Activated naive CD8-positive, alpha-beta T cell treated with anti-CD3 and anti-CD28 coated beads for 36 hours (primary cell): ENCODE measurements around the gene YLPM1. TPM values are rescaled to one million over a fixed set of nuclear protein-coding genes. Genes with fewer than 3 reads are reported as not detected.

Experiments used
- DNase-seq: peaks from one replicate; pipeline ENCODE4 v3.0.0; 2021
- H3K27ac Mint-ChIP-seq: one replicate; pipeline ENCODE4 v1.8.0; 2022; ENCODE audit warnings: mild to moderate bottlenecking, moderate library complexity, mixed read lengths
- H3K27me3 Mint-ChIP-seq: one replicate; pipeline ENCODE4 v1.8.0; 2022; ENCODE audit warnings: mild to moderate bottlenecking, mixed read lengths
- H3K36me3 Mint-ChIP-seq: one replicate; pipeline ENCODE4 v1.8.0; 2021; ENCODE audit warnings: mild to moderate bottlenecking, mixed read lengths
- H3K4me1 Mint-ChIP-seq: one replicate; pipeline ENCODE4 v1.8.0; 2021; ENCODE audit warnings: mixed read lengths
- H3K4me3 Mint-ChIP-seq: one replicate; pipeline ENCODE4 v1.8.0; 2022; ENCODE audit warnings: mild to moderate bottlenecking, moderate library complexity, mixed read lengths
- H3K9me3 Mint-ChIP-seq: one replicate; pipeline ENCODE4 v1.8.0; 2022; ENCODE audit warnings: mixed read lengths
- total RNA-seq, 2 experiments: library from RNA; stranded (reverse); gene quantifications; one replicate each; pipeline ENCODE4 v1.2.3, GENCODE V29; 2021

YLPM1 gene
- total RNA-seq, 2 experiments from 2014 or later = 48.5 to 51.8 TPM

DNA sequence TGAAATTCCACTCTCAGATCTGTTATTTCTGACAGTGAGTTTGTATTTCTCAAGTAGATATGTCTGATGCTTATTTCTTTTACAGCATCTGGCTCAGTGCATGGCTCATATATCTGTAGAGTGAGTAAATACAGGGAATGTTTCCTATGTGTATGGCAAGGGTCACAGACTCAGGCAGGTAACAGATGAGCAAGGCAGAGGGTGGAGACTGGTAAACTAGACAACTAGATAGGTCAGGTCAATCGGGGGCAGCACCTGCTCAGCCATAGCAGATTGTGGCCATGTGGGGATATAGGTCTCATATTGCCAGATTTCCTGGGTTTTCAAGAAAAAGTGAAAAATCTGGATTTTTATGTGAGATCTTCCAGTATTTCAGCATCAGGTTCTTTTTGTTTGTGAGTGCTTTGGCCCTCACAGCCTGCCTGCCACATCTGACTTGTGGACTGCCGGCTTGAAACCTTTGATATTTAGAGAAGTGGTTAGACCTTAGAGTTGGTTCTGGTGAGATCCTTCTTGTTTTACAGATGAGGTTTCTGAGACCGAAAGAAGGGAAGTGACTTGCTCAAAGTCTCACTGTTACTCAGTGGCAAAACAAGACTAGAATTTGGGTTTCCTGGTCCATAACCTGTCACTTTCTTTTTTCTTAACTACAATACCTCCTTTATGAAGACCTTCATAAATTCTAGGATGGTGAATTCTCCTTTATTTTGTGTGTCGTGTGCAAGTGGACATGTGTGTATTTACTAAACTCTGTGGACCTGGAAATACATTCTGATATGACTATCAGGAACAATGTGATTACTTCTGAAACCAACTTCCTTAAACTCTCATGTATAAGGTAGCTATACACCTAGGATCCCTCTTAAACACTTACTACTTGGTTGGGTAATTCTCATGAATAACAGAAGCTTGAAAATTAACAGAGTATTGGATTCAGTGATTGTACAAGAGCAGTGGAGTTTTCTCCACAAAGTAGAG is 78.4 kb downstream of the YLPM1 start:
- Mint-ChIP-seq H3K4me1 (peaks cover 62% of the 10 kb centered on the region), H3K9me3 (no peaks in the 10 kb centered on the region), H3K27ac (peak overlapping the region; percentile 85), H3K4me3 (peak overlapping the region; percentile 23), H3K36me3 (peaks cover 11% of the 10 kb centered on the region), H3K27me3 (no peaks in the 10 kb centered on the region)
- DNase-seq = peak; percentile 23

DNA sequence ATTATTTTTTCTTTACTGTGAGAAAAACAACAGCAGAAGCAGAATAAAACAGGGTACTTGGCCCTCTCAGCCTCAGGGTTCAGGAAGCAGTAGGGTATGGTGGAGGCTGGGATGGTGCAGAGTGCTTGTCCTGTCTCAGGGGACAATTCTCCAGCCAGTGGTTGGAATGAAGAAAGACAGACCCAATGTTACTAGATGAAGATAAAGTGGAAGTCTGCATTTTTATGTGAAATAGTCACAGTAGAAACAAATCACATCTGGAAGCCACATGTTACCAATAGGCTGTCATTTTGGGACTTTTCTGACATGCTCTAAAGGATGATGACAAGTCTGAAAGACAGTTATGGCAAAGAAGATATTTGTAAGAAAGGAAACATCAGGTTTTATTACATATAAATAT is 80.5 kb downstream of the YLPM1 start:
- Mint-ChIP-seq H3K27ac (no peak overlapping the region), H3K4me1 (peaks cover 47% of the 10 kb centered on the region), H3K4me3 (no peak overlapping the region), H3K9me3 (no peaks in the 10 kb centered on the region), H3K27me3 (no peaks in the 10 kb centered on the region), H3K36me3 (peaks cover 7% of the 10 kb centered on the region)
- DNase-seq = no peak

DNA sequence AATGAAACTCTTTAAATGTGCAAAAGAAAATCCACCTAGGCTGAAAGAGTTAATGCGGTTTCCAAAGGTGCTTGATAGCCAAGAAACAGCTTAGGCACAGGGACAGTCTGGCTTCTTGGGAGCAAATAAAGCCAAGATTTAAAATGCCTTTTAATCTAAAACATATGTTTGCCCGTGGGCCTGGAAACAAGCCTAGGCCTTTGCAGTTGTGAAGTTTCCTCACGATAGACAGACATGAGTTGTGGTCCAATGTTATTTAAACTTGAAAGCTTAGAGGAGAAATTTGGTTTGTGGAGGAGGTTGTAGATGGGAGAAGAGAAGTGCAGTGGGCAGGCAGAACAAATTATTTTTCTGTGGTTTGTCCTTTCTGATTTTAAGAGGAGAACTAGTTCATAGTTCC is 83.1 kb downstream of the YLPM1 start:
- Mint-ChIP-seq H3K4me1 (peaks cover 27% of the 10 kb centered on the region), H3K4me3 (no peak overlapping the region), H3K27me3 (no peaks in the 10 kb centered on the region), H3K36me3 (no peaks in the 10 kb centered on the region), H3K9me3 (no peaks in the 10 kb centered on the region), H3K27ac (no peak overlapping the region)
- no peak for DNase-seq

DNA sequence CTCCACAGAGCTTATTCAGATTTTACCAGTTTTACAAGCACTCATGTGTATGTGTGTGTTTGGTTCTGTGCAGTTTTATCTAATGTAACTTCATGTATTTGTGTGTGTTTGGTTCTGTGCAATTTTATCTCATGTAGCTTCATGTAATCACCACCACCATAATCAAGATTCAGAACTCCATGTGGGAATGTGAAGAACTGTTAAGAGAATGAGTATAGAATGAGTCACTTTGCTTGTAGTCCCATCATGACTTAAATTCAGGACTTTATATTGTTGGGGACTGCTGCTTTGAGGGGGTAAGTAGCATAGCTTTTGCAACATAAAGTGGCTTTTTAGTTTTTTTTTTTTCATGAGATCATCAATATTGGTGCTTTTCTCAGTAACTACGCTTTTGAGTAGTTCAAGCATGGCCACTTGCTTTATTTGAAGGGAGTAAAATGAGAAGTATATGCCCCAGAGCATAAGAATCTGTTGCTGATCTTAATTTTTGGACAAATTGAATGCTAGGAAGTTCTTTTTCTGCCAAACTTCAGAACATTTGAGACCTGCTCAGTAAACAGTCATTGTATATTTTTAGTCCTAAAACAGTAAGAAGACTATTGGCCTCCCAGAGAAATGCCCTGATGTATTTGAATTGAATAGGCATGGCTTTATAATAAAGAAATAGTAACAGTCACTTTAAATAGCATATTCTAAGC is 84.0 kb downstream of the YLPM1 start:
- no peaks in the 10 kb centered on the region for H3K36me3 Mint-ChIP-seq
- H3K4me3 Mint-ChIP-seq = no peak overlapping the region
- H3K27ac Mint-ChIP-seq = no peak overlapping the region
- H3K27me3 Mint-ChIP-seq = no peaks in the 10 kb centered on the region
- peaks cover 19% of the 10 kb centered on the region for H3K4me1 Mint-ChIP-seq
- DNase-seq = no peak
- no peaks in the 10 kb centered on the region for H3K9me3 Mint-ChIP-seq

DNA sequence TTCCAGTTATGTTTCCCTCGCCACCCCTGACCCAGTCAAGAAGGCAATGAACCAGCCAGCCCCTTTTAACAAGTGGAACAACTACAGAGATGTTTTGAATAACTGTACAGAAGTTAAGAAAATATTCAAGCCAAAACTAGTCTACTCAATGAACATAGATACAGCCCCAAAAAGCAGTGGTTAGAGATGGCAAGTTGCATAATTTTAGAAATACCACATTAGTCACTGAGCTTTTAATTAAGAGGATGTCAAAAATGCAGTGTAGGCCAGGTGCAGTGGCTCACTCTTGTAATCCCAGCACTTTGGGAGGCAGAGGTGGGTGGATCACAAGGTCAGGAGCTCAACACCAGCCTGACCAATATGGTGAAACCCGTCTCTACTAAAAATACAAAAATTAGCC is 85.7 kb downstream of the YLPM1 start:
- peaks cover 26% of the 10 kb centered on the region for H3K4me1 Mint-ChIP-seq
- no peak for DNase-seq
- no peak overlapping the region for H3K27ac Mint-ChIP-seq
- no peaks in the 10 kb centered on the region for H3K9me3 Mint-ChIP-seq
- H3K36me3 Mint-ChIP-seq = no peaks in the 10 kb centered on the region
- H3K4me3 Mint-ChIP-seq = no peak overlapping the region
- H3K27me3 Mint-ChIP-seq = no peaks in the 10 kb centered on the region

DNA sequence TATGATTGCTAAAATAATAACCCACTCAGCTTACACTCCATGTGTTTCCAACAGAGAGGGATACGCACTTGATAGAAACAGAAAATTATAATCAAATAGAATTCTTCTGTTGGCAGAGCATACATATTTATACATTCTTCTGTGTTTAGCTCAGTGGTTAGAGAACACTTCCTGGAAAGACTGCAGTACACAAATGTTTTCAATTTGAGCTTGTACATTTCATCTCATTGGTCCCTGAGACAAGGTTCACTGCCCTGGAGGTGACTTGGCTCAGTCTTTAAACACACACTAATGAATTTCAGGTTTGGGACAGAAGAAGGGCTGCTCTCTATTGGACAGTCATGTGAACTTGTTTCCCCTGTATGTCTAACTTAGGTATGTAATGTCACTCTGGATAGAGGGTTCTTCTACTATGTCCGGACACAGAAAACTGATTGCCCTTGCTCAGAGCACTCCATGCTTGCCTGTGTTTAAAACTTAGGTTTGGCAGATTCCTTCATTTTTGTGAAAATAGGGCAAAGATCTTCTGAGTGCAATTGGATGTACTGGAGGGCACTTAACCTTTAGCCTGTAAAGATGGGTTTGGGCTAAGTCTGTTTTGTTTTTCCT is 89.9 kb downstream of the YLPM1 start:
- no peaks in the 10 kb centered on the region for H3K36me3 Mint-ChIP-seq
- H3K27me3 Mint-ChIP-seq = no peaks in the 10 kb centered on the region
- DNase-seq = no peak
- H3K9me3 Mint-ChIP-seq = no peaks in the 10 kb centered on the region
- H3K4me1 Mint-ChIP-seq = peaks cover 23% of the 10 kb centered on the region
- H3K27ac Mint-ChIP-seq = no peak overlapping the region
- H3K4me3 Mint-ChIP-seq = no peak overlapping the region

DNA sequence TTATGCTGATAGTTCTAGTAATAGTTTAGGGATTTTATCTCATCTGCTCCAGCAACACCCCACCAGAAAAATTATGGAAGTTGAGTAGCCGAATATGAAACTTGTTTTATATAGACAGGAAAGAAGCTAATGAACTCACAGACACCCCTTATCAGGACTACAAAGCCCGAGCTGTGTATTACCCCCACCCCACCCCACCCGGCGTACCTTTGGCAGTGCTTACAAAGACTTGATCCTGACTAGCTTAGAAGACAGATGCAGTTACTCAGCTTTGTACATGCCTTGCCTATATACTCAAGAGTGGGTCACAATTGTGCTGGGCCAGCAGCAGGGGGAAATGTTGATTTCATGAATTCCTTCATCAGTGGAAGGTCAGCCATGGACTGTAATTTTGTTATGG is 90.5 kb downstream of the YLPM1 start:
- Mint-ChIP-seq H3K27ac (no peak overlapping the region), H3K4me1 (peaks cover 23% of the 10 kb centered on the region), H3K27me3 (no peaks in the 10 kb centered on the region), H3K9me3 (no peaks in the 10 kb centered on the region), H3K4me3 (no peak overlapping the region), H3K36me3 (no peaks in the 10 kb centered on the region)
- no peak for DNase-seq

DNA sequence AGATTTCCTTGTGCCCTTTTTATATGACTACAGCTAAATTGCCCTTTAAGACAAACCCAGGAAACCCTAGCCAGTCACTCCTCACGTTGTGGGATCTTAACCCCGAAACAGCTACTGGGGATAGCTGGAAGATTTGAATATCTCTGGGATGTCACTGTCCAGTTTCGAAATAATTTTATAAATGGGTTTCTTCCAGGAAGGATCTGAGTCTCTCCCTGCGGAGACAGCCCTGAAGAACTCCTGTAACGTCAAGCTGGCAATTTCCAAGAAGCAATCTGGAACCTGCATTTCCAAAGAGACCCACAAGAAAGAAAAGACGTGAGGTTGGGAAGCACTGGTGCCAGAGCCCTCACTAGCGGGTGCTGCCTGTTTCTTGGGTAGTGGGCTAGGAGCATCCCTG is 91.9 kb downstream of the YLPM1 start:
- peaks cover 23% of the 10 kb centered on the region for H3K4me1 Mint-ChIP-seq
- H3K9me3 Mint-ChIP-seq = no peaks in the 10 kb centered on the region
- DNase-seq = no peak
- H3K4me3 Mint-ChIP-seq = no peak overlapping the region
- H3K36me3 Mint-ChIP-seq = no peaks in the 10 kb centered on the region
- H3K27me3 Mint-ChIP-seq = no peaks in the 10 kb centered on the region
- no peak overlapping the region for H3K27ac Mint-ChIP-seq

DNA sequence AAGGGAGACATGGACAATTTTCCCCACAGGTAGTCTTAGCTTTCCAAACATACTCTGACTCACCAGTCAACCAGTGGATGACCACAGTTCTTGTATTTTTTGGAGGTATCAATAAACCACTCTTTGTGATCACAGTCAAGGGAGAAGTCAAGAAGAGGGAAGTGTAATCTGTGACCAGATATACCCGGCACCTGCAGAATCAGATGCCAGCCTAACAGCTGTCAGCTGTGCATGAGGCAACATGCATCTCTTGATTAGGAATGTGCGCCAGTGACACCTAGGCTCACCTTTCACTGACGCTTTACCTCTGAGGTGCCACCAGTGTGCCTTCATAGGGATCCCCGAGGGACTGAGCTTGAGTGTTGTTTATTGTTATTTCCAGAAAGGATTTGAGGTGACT is 92.8 kb downstream of the YLPM1 start:
- H3K4me3 Mint-ChIP-seq = no peak overlapping the region
- H3K27ac Mint-ChIP-seq = no peak overlapping the region
- peaks cover 23% of the 10 kb centered on the region for H3K4me1 Mint-ChIP-seq
- H3K36me3 Mint-ChIP-seq = no peaks in the 10 kb centered on the region
- no peaks in the 10 kb centered on the region for H3K27me3 Mint-ChIP-seq
- no peaks in the 10 kb centered on the region for H3K9me3 Mint-ChIP-seq
- no peak for DNase-seq

DNA sequence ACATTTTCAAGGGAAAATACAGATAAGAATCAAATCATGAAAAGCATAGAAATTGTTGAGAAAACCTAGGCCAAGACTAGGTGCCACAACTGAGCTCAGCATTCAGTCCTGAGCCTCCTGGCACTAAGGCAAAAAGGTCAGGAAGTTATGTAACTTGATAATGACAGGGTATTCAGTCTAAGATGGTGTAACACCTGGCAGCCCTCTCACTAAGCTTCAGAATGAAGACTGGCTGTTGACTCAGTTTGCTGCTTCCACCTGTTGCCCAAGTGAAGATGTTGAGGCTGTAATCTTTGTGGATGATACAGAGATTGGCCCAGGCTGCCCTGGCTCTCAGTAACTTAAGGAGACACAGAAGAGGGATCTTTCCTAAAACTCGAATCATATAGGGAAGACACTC is 93.2 kb downstream of the YLPM1 start:
- no peaks in the 10 kb centered on the region for H3K27me3 Mint-ChIP-seq
- H3K4me1 Mint-ChIP-seq = peaks cover 23% of the 10 kb centered on the region
- no peak for DNase-seq
- no peak overlapping the region for H3K27ac Mint-ChIP-seq
- no peak overlapping the region for H3K4me3 Mint-ChIP-seq
- H3K9me3 Mint-ChIP-seq = no peaks in the 10 kb centered on the region
- H3K36me3 Mint-ChIP-seq = no peaks in the 10 kb centered on the region

DNA sequence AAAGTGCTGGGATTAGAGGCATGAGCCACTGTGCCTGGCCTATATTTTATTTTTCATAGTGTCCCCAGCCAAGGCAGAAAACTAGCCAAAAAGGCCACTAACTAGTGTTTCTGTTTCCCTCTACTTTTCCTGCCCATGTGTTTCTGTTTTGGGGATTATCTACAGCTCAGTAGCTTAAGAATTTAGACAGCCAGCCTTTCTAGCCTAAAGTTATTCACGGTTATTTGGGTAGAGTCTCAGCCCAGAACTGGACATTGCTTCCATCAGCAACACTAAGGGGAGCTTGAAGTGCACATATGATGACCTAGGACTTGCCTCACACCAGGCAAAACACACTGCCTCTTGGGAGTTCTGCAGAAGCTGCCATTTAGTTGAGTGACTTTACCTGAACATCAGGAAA is 94.9 kb downstream of the YLPM1 start:
- Mint-ChIP-seq H3K27ac (no peak overlapping the region), H3K36me3 (no peaks in the 10 kb centered on the region), H3K9me3 (no peaks in the 10 kb centered on the region), H3K27me3 (no peaks in the 10 kb centered on the region), H3K4me1 (peaks cover 18% of the 10 kb centered on the region), H3K4me3 (no peak overlapping the region)
- no peak for DNase-seq

DNA sequence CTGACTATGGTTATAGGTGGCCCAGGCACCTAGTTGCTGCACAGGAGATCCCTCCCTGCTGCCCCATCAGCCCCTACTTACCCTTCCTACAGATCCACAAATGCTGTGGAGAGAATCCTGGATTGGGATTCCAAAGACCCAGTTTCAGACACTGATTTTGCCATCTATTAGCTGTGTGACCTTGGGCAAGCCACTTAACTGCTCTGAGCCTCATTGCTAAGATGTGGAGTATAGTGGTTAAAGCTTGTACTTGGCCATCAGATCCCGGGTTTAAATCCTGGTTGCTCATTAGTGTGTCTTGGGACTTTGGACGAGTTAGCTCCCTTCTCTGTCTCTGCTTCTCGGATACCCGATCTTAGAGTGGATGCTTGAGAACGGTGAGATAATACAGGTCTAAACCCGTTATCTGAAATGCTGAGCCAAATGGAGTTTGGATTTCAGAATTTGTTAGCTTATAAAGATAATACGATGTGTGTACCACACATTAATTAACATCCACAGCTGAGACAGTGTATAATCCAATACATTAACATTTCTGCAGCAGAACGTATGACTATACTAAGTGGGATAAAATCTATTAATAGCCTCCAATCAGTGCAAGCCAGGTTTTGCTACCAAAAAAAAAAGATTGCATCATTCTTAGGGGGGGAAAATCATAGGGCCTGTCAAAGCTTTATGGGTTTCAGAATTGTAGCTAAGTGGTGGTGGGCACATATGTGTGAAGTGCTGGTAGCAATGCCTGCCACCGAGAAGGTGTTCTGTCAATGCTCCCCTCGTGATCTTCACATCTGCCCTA is 96.8 kb downstream of the YLPM1 start:
- H3K36me3 Mint-ChIP-seq = no peaks in the 10 kb centered on the region
- peaks cover 7% of the 10 kb centered on the region for H3K4me1 Mint-ChIP-seq
- H3K27ac Mint-ChIP-seq = no peak overlapping the region
- H3K4me3 Mint-ChIP-seq = no peak overlapping the region
- DNase-seq = no peak
- H3K9me3 Mint-ChIP-seq = no peaks in the 10 kb centered on the region
- no peaks in the 10 kb centered on the region for H3K27me3 Mint-ChIP-seq

DNA sequence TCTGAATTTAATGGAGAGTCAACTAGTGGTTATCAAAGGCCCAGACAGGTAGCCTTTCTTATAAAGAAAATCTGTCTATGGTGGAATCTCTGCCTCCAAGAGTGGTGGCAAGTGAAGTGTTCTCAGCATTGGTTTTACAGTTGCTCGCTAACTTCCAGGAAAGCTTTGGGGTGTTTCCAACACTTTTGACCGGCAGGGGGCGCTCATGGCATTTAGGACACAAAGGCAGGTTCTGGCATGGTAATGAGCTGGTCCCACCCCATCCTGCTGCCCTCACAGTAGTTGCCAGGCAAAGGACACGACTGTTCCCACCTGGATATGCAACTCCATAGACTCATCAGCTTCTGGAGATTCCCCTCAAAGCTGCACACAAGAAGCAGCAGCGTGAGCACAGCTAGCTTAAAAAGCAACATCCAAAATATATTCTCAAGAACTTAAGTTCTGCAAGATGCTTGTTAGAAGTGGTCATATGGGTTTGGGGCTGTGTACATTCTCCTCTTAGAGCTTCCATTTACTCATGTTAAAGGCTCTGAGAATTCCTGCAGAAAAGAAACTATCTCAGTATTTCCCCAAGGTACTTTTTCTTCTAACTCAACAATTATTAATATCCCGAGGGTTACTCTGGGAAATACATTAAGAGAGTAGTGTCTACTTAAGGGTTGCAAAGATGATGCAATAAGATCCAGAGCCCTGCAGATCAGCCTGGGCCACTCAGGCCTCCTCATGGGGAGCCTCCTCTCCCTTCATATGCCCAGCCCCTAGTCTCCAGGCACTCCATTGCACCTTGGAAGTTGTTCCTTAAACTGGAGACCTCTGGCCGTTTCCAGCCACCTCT is 98.0 kb downstream of the YLPM1 start:
- no peak overlapping the region for H3K27ac Mint-ChIP-seq
- no peak overlapping the region for H3K4me3 Mint-ChIP-seq
- peak; percentile 81 for DNase-seq
- H3K4me1 Mint-ChIP-seq = peaks cover 3% of the 10 kb centered on the region
- H3K27me3 Mint-ChIP-seq = no peaks in the 10 kb centered on the region
- no peaks in the 10 kb centered on the region for H3K36me3 Mint-ChIP-seq
- no peaks in the 10 kb centered on the region for H3K9me3 Mint-ChIP-seq

DNA sequence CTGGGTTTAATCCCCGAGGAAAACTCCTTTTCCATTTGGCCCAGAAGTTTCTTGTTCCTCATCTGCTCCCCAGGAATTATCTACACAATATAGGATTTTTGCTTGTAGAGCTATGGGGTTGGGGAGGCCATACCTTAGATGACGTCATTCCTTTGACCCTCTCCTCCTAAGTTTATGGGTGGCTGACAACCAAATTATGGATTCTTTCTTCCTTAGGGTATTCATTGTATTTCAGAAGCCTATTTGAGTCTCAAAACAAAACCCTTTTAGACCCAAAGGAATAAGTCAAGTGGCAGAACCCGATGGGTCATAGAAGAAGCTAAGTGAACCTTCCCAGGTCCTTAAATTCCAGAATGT is 98.6 kb downstream of the YLPM1 start:
- no peak for DNase-seq
- Mint-ChIP-seq H3K9me3 (no peaks in the 10 kb centered on the region), H3K4me3 (no peak overlapping the region), H3K27ac (no peak overlapping the region), H3K4me1 (peaks cover 5% of the 10 kb centered on the region), H3K27me3 (no peaks in the 10 kb centered on the region), H3K36me3 (no peaks in the 10 kb centered on the region)
